ENCODE data around the gene QPCTL.
"Not testable (repeated sequence)": the region's sequence is repeated elsewhere in the genome, so short reads cannot be mapped to it uniquely, and the experiment has no call there.

Gene QPCTL

GRCh38 chr19:45674946-45675345 is 17.5 kb upstream of the QPCTL start:
- no peak for DNase-seq (ENCODE audit: low read depth in 1 of 2, low spot score in 1 of 2)

GRCh38 chr19:45676851-45677263 is 15.6 kb upstream of the QPCTL start:
- peak; percentile 12 to 27 for DNase-seq (ENCODE audit: low read depth in 1 of 2, low spot score in 1 of 2)

- peak; percentile 50 to 61 for DNase-seq (ENCODE audit: low read depth in 1 of 2, low spot score in 1 of 2)
Measured at GRCh38 chr19:45677351-45678230, 14.9 kb upstream of the QPCTL start.

GRCh38 chr19:45681391-45682015 is 11.0 kb upstream of the QPCTL start:
- peak; percentile 80 for DNase-seq (ENCODE audit: low read depth in 1 of 2, low spot score in 1 of 2)

GRCh38 chr19:45682117-45682516 is 10.3 kb upstream of the QPCTL start:
- DNase-seq (ENCODE audit: low read depth in 1 of 2, low spot score in 1 of 2) = no peak

- DNase-seq (ENCODE audit: low read depth in 1 of 2, low spot score in 1 of 2) = no peak
Measured at GRCh38 chr19:45682908-45683307, 9.6 kb upstream of the QPCTL start.

GRCh38 chr19:45685045-45685444 is 7.4 kb upstream of the QPCTL start:
- DNase-seq (ENCODE audit: low read depth in 1 of 2, low spot score in 1 of 2) = not testable (repeated sequence)

GRCh38 chr19:45687599-45687998 is 4.9 kb upstream of the QPCTL start:
- DNase-seq (ENCODE audit: low read depth in 1 of 2, low spot score in 1 of 2) = no peak

GRCh38 chr19:45691516-45692186 is 815 bp upstream of the QPCTL start, which contains the start of gene SNRPD2:
Gene SNRPD2, minus strand, starts transcription at chr19:45691953. Its CDS starts 65 bp downstream, at chr19:45691888.
- peak; percentile 83 to 90 for DNase-seq (ENCODE audit: low read depth in 1 of 2, low spot score in 1 of 2)

GRCh38 chr19:45693106-45693788 is 781 bp downstream of the QPCTL start:
- DNase-seq (ENCODE audit: low read depth in 1 of 2, low spot score in 1 of 2) = peak; percentile 55 to 62

GRCh38 chr19:45701676-45702075 is 9.2 kb downstream of the QPCTL start:
- no peak for DNase-seq (ENCODE audit: low read depth in 1 of 2, low spot score in 1 of 2)

GRCh38 chr19:45705115-45705514 is 12.6 kb downstream of the QPCTL start:
- DNase-seq (ENCODE audit: low read depth in 1 of 2, low spot score in 1 of 2) = no peak

- no peak for DNase-seq (ENCODE audit: low read depth in 1 of 2, low spot score in 1 of 2)
Measured at GRCh38 chr19:45705710-45706415, 13.4 kb downstream of the QPCTL start.

- DNase-seq (ENCODE audit: low read depth in 1 of 2, low spot score in 1 of 2) = no peak
Measured at GRCh38 chr19:45710356-45711130, 18.1 kb downstream of the QPCTL start.

GRCh38 chr19:45711851-45712698 is 19.6 kb downstream of the QPCTL start:
- DNase-seq (ENCODE audit: low read depth in 1 of 2, low spot score in 1 of 2) = no peak

GRCh38 chr19:45712699-45713067 is 20.2 kb downstream of the QPCTL start:
- no peak for DNase-seq (ENCODE audit: low read depth in 1 of 2, low spot score in 1 of 2)

GRCh38 chr19:45713141-45713540 is 20.7 kb downstream of the QPCTL start:
- DNase-seq (ENCODE audit: low read depth in 1 of 2, low spot score in 1 of 2) = no peak

- DNase-seq (ENCODE audit: low read depth in 1 of 2, low spot score in 1 of 2) = no peak
Measured at GRCh38 chr19:45715139-45715538, 22.7 kb downstream of the QPCTL start.
